HPDE6-E6E7 (cell line): ENCODE data around the gene MSL2.
"Not testable (repeated sequence)": the region's sequence is repeated elsewhere in the genome, so short reads cannot be mapped to it uniquely, and the experiment has no call there.

Experiments used
- DNase-seq: peaks from one replicate; pipeline ENCODE4 v3.0.0; 2011; ENCODE audit warnings: missing footprints; ENCODE audit errors: extremely low spot score

Gene MSL2

DNA sequence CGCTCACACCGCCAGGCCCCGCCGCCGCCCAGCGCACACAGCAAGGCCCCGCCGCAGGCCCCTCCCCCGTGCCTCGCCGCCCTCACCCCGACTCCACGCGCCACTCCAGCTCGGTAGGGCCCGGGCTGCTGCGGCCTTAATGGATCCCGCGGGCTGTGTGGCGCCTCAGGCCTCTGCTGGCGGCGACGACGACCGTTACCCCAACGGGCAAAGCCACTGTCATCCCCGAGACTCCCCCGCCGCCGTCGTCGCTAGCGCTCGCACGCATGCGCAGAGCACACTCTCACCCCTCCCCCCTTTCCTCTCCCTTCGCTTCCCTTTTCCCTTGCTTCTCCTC is at the start of gene MSL2:
MSL2 (minus strand) TSS at position 272 of the 337 bp plus-strand sequence. CDS start 1,222 bp downstream, outside the sequence.
- DNase-seq: peak; percentile 44

- DNase-seq: no peak
Observed at GRCh38 chr3:136245691-136246090, 49.6 kb upstream of the MSL2 start.

DNA sequence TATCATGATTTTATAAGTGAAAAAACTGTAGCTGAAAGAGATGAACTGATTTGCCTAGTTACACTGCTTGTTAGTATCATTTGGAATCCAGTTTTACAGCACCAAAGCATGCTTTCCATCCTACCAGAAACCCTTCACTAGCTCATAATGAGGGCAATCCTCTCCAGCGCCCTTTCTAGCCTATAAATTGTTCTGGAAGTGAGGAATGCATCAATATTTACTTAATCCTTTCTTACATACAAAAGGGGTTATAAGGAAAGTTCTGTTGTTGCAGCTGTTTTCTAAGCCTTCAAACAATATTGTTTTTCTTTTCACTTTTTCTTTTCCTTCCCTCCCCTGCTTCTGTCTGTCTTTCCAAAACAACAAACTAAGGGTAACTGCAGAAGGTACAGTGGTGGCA is 43.0 kb upstream of the MSL2 start:
- no peak for DNase-seq

- no peak for DNase-seq
Observed at GRCh38 chr3:136237961-136238649, 42.0 kb upstream of the MSL2 start.

GRCh38 chr3:136237103-136237502 is 41.0 kb upstream of the MSL2 start:
- DNase-seq: no peak

GRCh38 chr3:136236109-136236508 is 40.0 kb upstream of the MSL2 start:
- DNase-seq: no peak

DNA sequence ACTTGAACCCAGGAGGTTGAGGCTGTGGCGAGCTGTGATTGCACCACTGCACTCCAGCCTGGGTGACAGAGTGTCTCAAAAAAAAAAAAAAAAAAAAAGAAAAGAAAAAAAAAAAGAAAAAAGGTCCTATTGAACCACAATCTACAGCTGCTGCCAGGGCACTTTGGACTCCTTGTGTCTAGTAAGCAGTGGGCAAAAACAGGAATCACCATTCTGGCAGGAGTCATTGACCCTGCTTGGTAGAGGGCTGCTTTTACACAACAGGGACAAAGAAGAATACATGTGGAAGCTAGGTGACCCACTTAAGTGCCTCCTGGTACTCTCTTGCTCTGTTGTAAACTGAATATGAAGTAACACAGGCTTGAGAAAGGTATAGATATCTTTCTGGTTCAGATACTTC is 39.4 kb upstream of the MSL2 start:
- no peak for DNase-seq

DNA sequence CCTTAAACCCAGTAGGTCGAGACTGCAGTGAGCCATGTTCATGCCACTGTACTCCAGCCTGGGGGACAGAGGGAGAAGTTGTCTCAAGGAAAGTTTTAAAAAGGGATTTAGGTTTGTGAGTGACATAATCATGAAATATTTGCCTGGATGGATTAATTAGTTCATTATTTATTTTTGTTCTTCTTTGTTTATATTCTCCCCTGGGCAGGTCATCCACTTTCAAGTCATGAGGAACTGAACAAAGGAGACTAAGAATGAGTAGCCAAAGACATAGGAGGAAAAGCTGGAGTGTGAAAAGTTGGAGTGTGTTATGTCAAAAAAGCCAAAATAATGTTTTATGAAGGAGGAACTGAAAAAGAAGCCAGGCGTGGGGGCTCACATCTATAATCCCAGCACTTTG is 36.3 kb upstream of the MSL2 start:
- no peak for DNase-seq

DNA sequence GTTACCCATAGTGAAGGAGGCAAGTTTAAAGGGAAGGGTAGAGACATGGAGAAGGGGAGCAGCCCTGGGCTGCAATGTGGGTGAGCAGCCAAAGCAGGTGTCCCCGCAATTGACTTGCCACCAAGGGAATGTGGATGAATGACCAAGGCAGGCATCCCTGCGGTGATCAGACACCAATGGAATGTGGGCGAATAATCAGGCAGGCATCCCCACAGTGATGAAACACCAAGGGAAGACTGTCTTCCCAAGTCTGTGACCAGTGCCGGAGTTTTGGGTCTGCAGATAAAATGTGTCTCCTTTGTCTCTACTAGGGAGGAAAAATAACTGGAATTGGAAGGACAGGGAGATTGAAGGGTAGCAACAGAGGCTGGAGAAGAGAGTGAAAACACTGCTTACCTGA is 26.6 kb upstream of the MSL2 start:
- not testable (repeated sequence) for DNase-seq

GRCh38 chr3:136211547-136211946 is 15.4 kb upstream of the MSL2 start:
- DNase-seq: no peak

- DNase-seq: no peak
Observed at GRCh38 chr3:136209921-136210320, 13.8 kb upstream of the MSL2 start.

- DNase-seq: no peak
Observed at GRCh38 chr3:136207489-136208115, 11.5 kb upstream of the MSL2 start.

GRCh38 chr3:136199219-136199618 is 3.1 kb upstream of the MSL2 start:
- not testable (repeated sequence) for DNase-seq

- not testable (repeated sequence) for DNase-seq
Observed at GRCh38 chr3:136198462-136199078, 2.4 kb upstream of the MSL2 start.

DNA sequence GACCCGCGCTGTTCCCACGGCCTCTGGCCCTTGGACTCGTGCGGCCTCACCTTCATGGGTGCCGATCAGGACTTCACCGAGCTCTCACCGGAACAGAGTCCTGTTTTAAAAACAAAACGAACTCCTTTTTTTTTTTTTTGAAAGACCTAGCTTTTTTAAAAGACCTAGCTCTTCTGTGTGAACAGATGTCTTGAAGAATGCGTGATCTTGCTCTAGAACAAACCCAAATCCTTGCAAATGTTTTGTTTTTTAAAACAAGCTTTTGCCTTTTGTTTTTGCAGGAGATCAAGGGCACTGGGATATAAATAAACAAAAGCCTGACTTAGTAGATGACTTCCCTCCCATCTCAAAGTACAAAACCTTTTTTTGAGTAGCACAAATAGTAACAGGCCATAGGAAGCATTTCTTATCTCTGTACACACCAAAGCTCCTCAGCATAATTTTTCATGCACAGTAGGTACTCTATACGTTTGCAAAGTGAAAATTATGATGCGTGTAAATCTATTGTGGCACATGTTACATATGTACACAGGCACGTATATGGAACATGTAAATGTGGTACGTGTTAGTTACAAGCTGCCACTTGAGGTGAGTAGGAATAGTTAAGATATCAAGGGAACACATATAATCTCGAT is 1.1 kb upstream of the MSL2 start:
- no peak for DNase-seq

DNA sequence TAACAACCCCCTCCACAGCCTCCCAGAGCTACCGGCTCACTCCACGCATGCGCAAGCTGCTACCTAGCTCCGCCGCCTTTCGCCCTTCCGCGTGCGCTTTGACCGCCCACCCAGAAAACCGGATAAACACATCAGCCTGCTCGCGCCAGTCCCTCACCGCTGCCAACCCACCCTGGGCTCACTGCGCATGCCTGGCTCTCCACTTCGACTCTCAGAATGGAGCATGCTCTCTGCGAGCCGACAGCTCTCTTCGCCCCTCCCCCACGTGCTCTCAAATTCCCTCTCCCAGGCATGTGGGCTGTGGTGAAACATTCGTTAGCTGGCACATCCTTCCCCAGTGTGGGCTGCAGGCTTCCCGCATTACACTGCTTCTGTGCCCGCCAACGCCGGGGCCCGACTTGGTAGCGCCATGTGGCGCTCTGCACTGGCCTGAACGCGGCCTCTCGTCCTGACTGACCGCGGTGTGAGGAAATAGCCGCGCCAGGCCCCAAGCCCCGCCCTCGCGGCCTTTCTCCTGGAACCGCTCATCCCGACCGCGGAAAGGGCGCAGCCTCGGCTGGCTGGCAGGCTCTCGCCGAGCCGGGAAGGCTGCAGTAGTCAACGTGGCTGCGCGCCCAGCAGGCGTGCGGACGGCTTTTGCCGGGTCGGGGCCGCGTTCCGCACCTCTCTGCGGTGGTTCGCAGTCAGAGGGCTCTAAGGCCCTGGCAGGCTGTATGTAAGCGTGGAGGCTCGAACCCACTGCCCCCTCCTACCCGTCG is 445 bp upstream of the MSL2 start:
- DNase-seq: peak; percentile 98

DNA sequence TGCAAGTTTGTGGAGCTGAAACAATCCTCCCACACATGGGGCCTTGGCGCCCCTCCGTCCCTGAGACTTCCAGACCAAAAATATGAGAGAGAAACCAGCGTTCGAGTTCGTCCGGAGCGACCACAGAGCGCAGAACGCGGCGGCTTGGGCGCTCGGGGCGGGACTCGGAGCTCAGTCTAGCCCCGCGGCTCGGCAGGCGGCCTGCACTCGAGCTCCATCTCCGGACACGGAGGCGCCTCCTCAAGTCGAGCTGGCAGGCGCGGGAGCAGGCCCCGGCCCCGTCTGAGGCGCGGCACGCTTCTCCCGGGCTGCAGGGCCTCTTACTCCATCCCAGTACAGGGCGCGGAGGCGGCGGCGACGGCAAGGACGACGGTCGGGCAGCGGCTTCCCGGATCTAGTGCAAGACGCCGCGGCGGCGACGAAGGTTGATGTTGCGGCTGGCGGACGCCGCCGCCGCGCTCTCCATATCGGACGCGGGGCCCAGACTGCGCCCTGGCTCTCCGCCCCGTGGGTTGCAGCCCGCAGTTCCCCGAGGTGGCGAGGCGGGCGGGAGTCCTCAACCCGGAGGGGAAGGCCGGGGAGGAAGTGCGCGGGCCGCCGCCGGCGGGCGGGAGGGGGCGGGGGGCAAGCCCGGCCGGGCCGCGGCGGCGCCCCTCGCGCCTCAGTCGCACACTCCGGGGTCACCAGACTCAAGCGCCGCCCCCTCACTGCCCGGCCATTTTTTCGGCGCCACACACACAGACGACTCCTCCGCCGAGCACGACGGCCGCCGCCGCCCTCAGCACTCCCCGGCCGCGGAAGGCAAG is 674 bp downstream of the MSL2 start:
- no peak for DNase-seq

- no peak for DNase-seq
Observed at GRCh38 chr3:136194409-136195257, 1.5 kb downstream of the MSL2 start.

- DNase-seq: no peak
Observed at GRCh38 chr3:136193278-136194054, 2.7 kb downstream of the MSL2 start.
